ENCODE data around the gene PRB2. TPM values are rescaled to one million over a fixed set of nuclear protein-coding genes. Genes with fewer than 3 reads are reported as not detected.
"Not testable (repeated sequence)": the region's sequence is repeated elsewhere in the genome, so short reads cannot be mapped to it uniquely, and the experiment has no call there.

The PRB2 gene
- not detected for total RNA-seq
- long read RNA-seq: 0 reads

GRCh38 chr12:11395467-11395866 is at the start of gene PRB2:
PRB2 (minus strand) TSS chr12:11395567; CDS start chr12:11395529, 38 bp downstream.
- DNase-seq; intact Hi-C loops (cut with DNase I, micrococcal nuclease); ATAC-seq: not testable (repeated sequence)

- intact Hi-C loops (cut with DNase I, micrococcal nuclease): no loop called here
- DNase-seq (no peak), ATAC-seq (no peak)
These were observed 42.6 kb upstream of the PRB2 start for GRCh38 chr12:11437966-11438365.

- DNase-seq: no peak
- ATAC-seq: no peak
- intact Hi-C loops (cut with DNase I, micrococcal nuclease): no loop called here
These were observed 38.3 kb upstream of the PRB2 start for GRCh38 chr12:11433664-11434063.

- DNase-seq: no peak
- intact Hi-C loops (cut with DNase I, micrococcal nuclease): no loop called here
- ATAC-seq: no peak
These were observed 36.1 kb upstream of the PRB2 start for GRCh38 chr12:11431486-11431885.

GRCh38 chr12:11427341-11427740 is 32.0 kb upstream of the PRB2 start:
- DNase-seq (no peak), ATAC-seq (no peak)
- intact Hi-C loops (cut with DNase I, micrococcal nuclease): no loop called here

- intact Hi-C loops (cut with DNase I, micrococcal nuclease): no loop called here
- ATAC-seq (no peak), DNase-seq (no peak)
These were observed 17.4 kb upstream of the PRB2 start for GRCh38 chr12:11412731-11413130.

- no peak for ATAC-seq
- intact Hi-C loops (cut with DNase I, micrococcal nuclease): no loop called here
- DNase-seq: no peak
These were observed 12.7 kb upstream of the PRB2 start for GRCh38 chr12:11408096-11408495.

GRCh38 chr12:11397366-11397765 is 2.0 kb upstream of the PRB2 start:
- DNase-seq (no peak), ATAC-seq (no peak)
- intact Hi-C loops (cut with DNase I, micrococcal nuclease): no loop called here

- intact Hi-C loops (cut with DNase I, micrococcal nuclease); DNase-seq; ATAC-seq: not testable (repeated sequence)
These were observed 3.9 kb downstream of the PRB2 start for GRCh38 chr12:11391456-11391855.

- DNase-seq; ATAC-seq; intact Hi-C loops (cut with DNase I, micrococcal nuclease): not testable (repeated sequence)
These were observed 17.9 kb downstream of the PRB2 start for GRCh38 chr12:11377420-11377819.

- intact Hi-C loops (cut with DNase I, micrococcal nuclease): no loop called here
- no peak for DNase-seq
- no peak for ATAC-seq
These were observed 34.2 kb downstream of the PRB2 start for GRCh38 chr12:11361151-11361550.

GRCh38 chr12:11360205-11360883 is 35.0 kb downstream of the PRB2 start:
- intact Hi-C loops (cut with DNase I, micrococcal nuclease); ATAC-seq; DNase-seq: not testable (repeated sequence)

GRCh38 chr12:11351736-11352135 is 43.6 kb downstream of the PRB2 start:
- ATAC-seq; intact Hi-C loops (cut with DNase I, micrococcal nuclease): not testable (repeated sequence)

GRCh38 chr12:11348439-11348838 is 46.9 kb downstream of the PRB2 start:
- intact Hi-C loops (cut with DNase I, micrococcal nuclease): no loop called here
- no peak for DNase-seq

More at GRCh38 chr12:11351736-11352135, 43.6 kb downstream of the PRB2 start:
- not testable (repeated sequence) for DNase-seq

GRCh38 chr12:11347810-11348209 is 47.6 kb downstream of the PRB2 start:
- DNase-seq: no peak
- intact Hi-C loops (cut with DNase I, micrococcal nuclease): no loop called here
- no peak for ATAC-seq

More at GRCh38 chr12:11348439-11348838, 46.9 kb downstream of the PRB2 start:
- no peak for ATAC-seq

GRCh38 chr12:11344500-11344899 is 50.9 kb downstream of the PRB2 start:
- ATAC-seq (no peak), DNase-seq (no peak)
- intact Hi-C loops (cut with DNase I, micrococcal nuclease): no loop called here

Other genes starting within 250 kb of the PRB2 start
- 1 to 10 TPM; 7.6 to 8.1 TPM for gene SMIM10L1, start 224.4 kb downstream of the PRB2 start, total RNA-seq
- not detected for gene TAS2R42, start 208.6 kb downstream of the PRB2 start, total RNA-seq
- not detected for gene PRB3, start 125.9 kb downstream of the PRB2 start, total RNA-seq
- not detected for gene PRB4, start 85.1 kb downstream of the PRB2 start, total RNA-seq

Data from left colon (tissue), 2 donors.